HEK293 (cell line): ENCODE results near the gene POLR2L.
A peak's percentile ranks its signal among the peaks of the same experiment; 100 is the strongest.

Experiments used
- CTCF ChIA-PET: fragments of 350-600 bp; formaldehyde crosslinking; extraction: SDS; loops from one replicate; lab custom pipeline; 2021; ENCODE audit warnings: antibody characterized with exemption; lab: Yijun Ruan, JAX
- POLR2A ChIA-PET: fragments of 300-600 bp; formaldehyde crosslinking; extraction: SDS; loops from one replicate; lab custom pipeline; 2020; ENCODE audit warnings: antibody characterized with exemption, inconsistent platforms; lab: Yijun Ruan, JAX
- H3K27ac ChIP-seq: fragments of 200-500 bp; sonication (Bioruptor generic); 2 replicates; pipeline ENCODE4 v1.5.1; 2014; ENCODE audit warnings: low read depth, low read length, control low read depth, inconsistent platforms; ENCODE audit errors: extremely low read depth
- H3K36me3 ChIP-seq, 2 experiments: fragments of 200-500 bp in 1 of 2; sonication (Bioruptor generic) in 1 of 2; 1 replicate in 1 of 2; 2 replicates in 1 of 2; pipeline ENCODE4 v1.5.1; 2014 to 2017; ENCODE audit warnings: inconsistent platforms in 2 of 2, low read length in 2 of 2; ENCODE audit not compliant: control insufficient read depth in 2 of 2, insufficient read depth in 1 of 2
- H3K4me1 ChIP-seq: fragments of 200-500 bp; sonication (Bioruptor generic); 2 replicates; pipeline ENCODE4 v1.5.1; 2014; ENCODE audit warnings: mild to moderate bottlenecking, low read length, inconsistent platforms; ENCODE audit not compliant: control insufficient read depth, insufficient read depth
- H3K4me3 ChIP-seq: 2 replicates; pipeline ENCODE4 v1.5.1; 2011; ENCODE audit warnings: low read depth, mild to moderate bottlenecking, control low read depth, low read length, moderate library complexity
- H3K9me3 ChIP-seq: fragments of 200-500 bp; sonication (Bioruptor generic); 2 replicates; pipeline ENCODE4 v1.5.1; 2014; ENCODE audit warnings: low read depth, low read length, inconsistent platforms; ENCODE audit not compliant: control insufficient read depth, insufficient read depth
- BCL11A ChIP-seq: fragments of 450-650 bp; formaldehyde crosslinking; IDR thresholded peaks from 2 replicates; pipeline ENCODE4 v1.5.1; 2016; ENCODE audit warnings: low read depth, missing biosample characterization, missing genetic modification characterization
- BCL11B ChIP-seq: fragments of 450-650 bp; formaldehyde crosslinking; IDR thresholded peaks from 2 replicates; pipeline ENCODE4 v1.5.1; 2016; ENCODE audit warnings: low read depth, missing biosample characterization, missing genetic modification characterization
- GLIS1 ChIP-seq: fragments of 450-650 bp; formaldehyde crosslinking; IDR thresholded peaks from 2 replicates; pipeline ENCODE4 v1.5.1; 2016; ENCODE audit warnings: missing biosample characterization, missing genetic modification characterization
- IKZF3 ChIP-seq: fragments of 450-650 bp; IDR thresholded peaks from 2 replicates; pipeline ENCODE4 v1.5.0; 2018; ENCODE audit warnings: missing biosample characterization, mild to moderate bottlenecking, missing genetic modification characterization, moderate library complexity
- WT1 ChIP-seq: fragments of 450-650 bp; formaldehyde crosslinking; IDR thresholded peaks from 2 replicates; pipeline ENCODE4 v1.5.1; 2016; ENCODE audit warnings: missing biosample characterization, missing genetic modification characterization
- ZBTB17 ChIP-seq: fragments of 450-650 bp; formaldehyde crosslinking; IDR thresholded peaks from 2 replicates; pipeline ENCODE4 v1.5.1; 2016; ENCODE audit warnings: missing biosample characterization, missing genetic modification characterization
- ZFHX2 ChIP-seq: fragments of 450-650 bp; formaldehyde crosslinking; conservative IDR thresholded peaks from 2 replicates; pipeline ENCODE4 v1.5.1; 2016; ENCODE audit warnings: missing biosample characterization, missing genetic modification characterization
- ZFP3 ChIP-seq: fragments of 450-650 bp; formaldehyde crosslinking; IDR thresholded peaks from 2 replicates; pipeline ENCODE4 v1.5.1; 2016; ENCODE audit warnings: low read depth, missing biosample characterization, missing genetic modification characterization
- ZNF10 ChIP-seq: fragments of 450-650 bp; formaldehyde crosslinking; IDR thresholded peaks from 2 replicates; pipeline ENCODE4 v1.5.1; 2017; ENCODE audit warnings: missing biosample characterization, missing genetic modification characterization
- ZNF112 ChIP-seq: fragments of 450-650 bp; formaldehyde crosslinking; IDR thresholded peaks from 2 replicates; pipeline ENCODE4 v1.5.0; 2017; ENCODE audit warnings: missing biosample characterization, missing genetic modification characterization
- ZNF202 ChIP-seq: fragments of 450-650 bp; formaldehyde crosslinking; IDR thresholded peaks from 2 replicates; pipeline ENCODE4 v1.5.1; 2016; ENCODE audit warnings: missing biosample characterization, missing genetic modification characterization, borderline replicate concordance
- ZNF248 ChIP-seq: fragments of 450-650 bp; formaldehyde crosslinking; IDR thresholded peaks from 2 replicates; pipeline ENCODE4 v1.5.1; 2017; ENCODE audit warnings: missing biosample characterization, missing genetic modification characterization
- ZNF366 ChIP-seq: fragments of 450-650 bp; formaldehyde crosslinking; conservative IDR thresholded peaks from 2 replicates; pipeline ENCODE4 v1.5.1; 2016; ENCODE audit warnings: missing biosample characterization, missing genetic modification characterization
- ZNF660 ChIP-seq: fragments of 450-650 bp; IDR thresholded peaks from 2 replicates; pipeline ENCODE4 v1.5.1; 2018; ENCODE audit warnings: missing biosample characterization, mild to moderate bottlenecking, missing genetic modification characterization
- TF ChIP-seq, protein P1 (sequence below): fragments of 450-650 bp; formaldehyde crosslinking; IDR thresholded peaks from 2 replicates; pipeline ENCODE4 v1.5.1; 2017; ENCODE audit warnings: missing biosample characterization, missing genetic modification characterization
- TF ChIP-seq, protein P2 (sequence below): fragments of 450-650 bp; formaldehyde crosslinking; IDR thresholded peaks from 2 replicates; pipeline ENCODE4 v1.5.1; 2016; ENCODE audit warnings: missing biosample characterization, missing genetic modification characterization
- TF ChIP-seq, protein P3 (sequence below): fragments of 450-650 bp; formaldehyde crosslinking; IDR thresholded peaks from 2 replicates; pipeline ENCODE4 v1.5.1; 2017; ENCODE audit warnings: missing biosample characterization, missing genetic modification characterization
- TF ChIP-seq, protein P4 (sequence below): fragments of 450-650 bp; formaldehyde crosslinking; IDR thresholded peaks from 2 replicates; pipeline ENCODE4 v1.5.1; 2016; ENCODE audit warnings: missing biosample characterization, missing genetic modification characterization
- TF ChIP-seq, protein P5 (sequence below): fragments of 450-650 bp; formaldehyde crosslinking; IDR thresholded peaks from 2 replicates; pipeline ENCODE4 v1.5.1; 2016; ENCODE audit warnings: missing biosample characterization, missing genetic modification characterization
- TF ChIP-seq, protein P6 (sequence below): fragments of 450-650 bp; formaldehyde crosslinking; IDR thresholded peaks from 2 replicates; pipeline ENCODE4 v1.5.1; 2016; ENCODE audit warnings: missing biosample characterization, missing genetic modification characterization
- TF ChIP-seq, protein P7 (sequence below): fragments of 450-650 bp; formaldehyde crosslinking; IDR thresholded peaks from 2 replicates; pipeline ENCODE4 v1.5.1; 2016; ENCODE audit warnings: missing biosample characterization, missing genetic modification characterization

POLR2L gene

DNA sequence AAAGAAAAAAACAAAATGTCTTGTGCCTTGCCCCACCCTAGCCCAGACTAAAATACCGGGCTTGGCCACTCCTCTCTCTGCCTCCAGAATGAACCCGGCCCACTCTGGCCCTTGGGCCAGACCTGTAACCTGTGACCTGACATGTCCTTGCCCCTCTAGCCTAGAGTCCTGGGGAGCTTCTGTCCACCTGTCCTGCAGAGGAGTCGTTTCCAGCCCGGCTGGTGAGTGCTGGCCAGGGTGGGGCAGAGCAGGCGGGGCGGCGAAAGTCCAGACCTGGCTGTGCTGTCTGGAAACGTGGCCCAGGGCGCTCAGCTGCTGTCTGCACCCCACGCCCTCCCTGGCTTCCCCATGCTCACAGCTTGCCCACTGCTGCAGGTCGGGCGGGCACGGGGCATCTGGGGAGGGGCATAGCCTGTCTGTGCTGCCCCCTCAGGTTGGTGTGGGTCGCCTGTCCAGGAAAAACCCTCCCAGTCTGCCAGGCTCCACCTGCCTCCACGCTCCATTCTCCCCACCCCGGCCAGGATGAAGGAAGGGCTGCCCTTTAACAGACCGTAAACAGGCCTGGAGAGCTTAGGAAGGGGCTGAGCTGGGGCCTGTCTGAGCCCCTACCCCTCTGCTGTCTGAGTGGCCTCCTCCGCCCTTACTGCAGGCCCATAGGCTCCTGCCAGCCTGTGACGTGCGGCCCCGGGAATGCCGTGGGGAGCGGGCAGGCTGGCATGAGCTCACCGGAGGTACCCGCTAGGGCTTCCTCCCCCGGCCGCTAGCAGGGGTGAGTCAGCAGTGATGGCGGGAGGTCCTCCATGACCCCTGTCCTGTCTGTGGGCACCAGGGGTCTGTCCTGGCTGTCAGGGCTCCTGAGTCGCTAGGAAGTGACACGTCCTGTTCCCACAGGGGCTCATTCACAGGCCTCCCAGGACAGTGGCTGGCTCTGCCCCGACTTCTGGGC, 7.7 kb downstream of the POLR2L start (continued):
- TF ChIP-seq ZNF10 (no peak), ZNF112 (tag by site-specific recombination) (no peak), ZBTB17 (0 out of 2 replicates have a peak, but pooled peaks have one; percentile 1), WT1 (no peak), BCL11B (tag by site-specific recombination) (0 out of 2 replicates have a peak, but pooled peaks have one; percentile 2), ZFP3 (tag by site-specific recombination) (no peak), BCL11A (tag by site-specific recombination) (0 out of 2 replicates have a peak, but pooled peaks have one; percentile 10), GLIS1 (peak; percentile 25; the same call in 1 of the 2 replicates), ZNF248 (tag by site-specific recombination) (no peak), ZNF660 (tag by site-specific recombination) (0 out of 2 replicates have a peak, but pooled peaks have one; percentile 35), ZFHX2 (tag by site-specific recombination) (peak; percentile 38; the same call in 1 of the 2 replicates)
- TF ChIP-seq, protein P1, sequence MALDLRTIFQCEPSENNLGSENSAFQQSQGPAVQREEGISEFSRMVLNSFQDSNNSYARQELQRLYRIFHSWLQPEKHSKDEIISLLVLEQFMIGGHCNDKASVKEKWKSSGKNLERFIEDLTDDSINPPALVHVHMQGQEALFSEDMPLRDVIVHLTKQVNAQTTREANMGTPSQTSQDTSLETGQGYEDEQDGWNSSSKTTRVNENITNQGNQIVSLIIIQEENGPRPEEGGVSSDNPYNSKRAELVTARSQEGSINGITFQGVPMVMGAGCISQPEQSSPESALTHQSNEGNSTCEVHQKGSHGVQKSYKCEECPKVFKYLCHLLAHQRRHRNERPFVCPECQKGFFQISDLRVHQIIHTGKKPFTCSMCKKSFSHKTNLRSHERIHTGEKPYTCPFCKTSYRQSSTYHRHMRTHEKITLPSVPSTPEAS (tag by site-specific recombination), result no peak
- TF ChIP-seq, protein P2, sequence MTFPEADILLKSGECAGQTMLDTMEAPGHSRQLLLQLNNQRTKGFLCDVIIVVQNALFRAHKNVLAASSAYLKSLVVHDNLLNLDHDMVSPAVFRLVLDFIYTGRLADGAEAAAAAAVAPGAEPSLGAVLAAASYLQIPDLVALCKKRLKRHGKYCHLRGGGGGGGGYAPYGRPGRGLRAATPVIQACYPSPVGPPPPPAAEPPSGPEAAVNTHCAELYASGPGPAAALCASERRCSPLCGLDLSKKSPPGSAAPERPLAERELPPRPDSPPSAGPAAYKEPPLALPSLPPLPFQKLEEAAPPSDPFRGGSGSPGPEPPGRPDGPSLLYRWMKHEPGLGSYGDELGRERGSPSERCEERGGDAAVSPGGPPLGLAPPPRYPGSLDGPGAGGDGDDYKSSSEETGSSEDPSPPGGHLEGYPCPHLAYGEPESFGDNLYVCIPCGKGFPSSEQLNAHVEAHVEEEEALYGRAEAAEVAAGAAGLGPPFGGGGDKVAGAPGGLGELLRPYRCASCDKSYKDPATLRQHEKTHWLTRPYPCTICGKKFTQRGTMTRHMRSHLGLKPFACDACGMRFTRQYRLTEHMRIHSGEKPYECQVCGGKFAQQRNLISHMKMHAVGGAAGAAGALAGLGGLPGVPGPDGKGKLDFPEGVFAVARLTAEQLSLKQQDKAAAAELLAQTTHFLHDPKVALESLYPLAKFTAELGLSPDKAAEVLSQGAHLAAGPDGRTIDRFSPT (tag by site-specific recombination), result peak; percentile 81
- TF ChIP-seq, protein P3, sequence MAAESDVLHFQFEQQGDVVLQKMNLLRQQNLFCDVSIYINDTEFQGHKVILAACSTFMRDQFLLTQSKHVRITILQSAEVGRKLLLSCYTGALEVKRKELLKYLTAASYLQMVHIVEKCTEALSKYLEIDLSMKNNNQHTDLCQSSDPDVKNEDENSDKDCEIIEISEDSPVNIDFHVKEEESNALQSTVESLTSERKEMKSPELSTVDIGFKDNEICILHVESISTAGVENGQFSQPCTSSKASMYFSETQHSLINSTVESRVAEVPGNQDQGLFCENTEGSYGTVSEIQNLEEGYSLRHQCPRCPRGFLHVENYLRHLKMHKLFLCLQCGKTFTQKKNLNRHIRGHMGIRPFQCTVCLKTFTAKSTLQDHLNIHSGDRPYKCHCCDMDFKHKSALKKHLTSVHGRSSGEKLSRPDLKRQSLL (tag by site-specific recombination), result no peak
- TF ChIP-seq, protein P4, sequence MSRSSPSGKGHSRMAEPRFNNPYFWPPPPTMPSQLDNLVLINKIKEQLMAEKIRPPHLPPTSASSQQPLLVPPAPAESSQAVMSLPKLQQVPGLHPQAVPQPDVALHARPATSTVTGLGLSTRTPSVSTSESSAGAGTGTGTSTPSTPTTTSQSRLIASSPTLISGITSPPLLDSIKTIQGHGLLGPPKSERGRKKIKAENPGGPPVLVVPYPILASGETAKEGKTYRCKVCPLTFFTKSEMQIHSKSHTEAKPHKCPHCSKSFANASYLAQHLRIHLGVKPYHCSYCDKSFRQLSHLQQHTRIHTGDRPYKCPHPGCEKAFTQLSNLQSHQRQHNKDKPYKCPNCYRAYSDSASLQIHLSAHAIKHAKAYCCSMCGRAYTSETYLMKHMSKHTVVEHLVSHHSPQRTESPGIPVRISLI (tag by site-specific recombination), result 0 out of 2 replicates have a peak, but pooled peaks have one; percentile 44

DNA sequence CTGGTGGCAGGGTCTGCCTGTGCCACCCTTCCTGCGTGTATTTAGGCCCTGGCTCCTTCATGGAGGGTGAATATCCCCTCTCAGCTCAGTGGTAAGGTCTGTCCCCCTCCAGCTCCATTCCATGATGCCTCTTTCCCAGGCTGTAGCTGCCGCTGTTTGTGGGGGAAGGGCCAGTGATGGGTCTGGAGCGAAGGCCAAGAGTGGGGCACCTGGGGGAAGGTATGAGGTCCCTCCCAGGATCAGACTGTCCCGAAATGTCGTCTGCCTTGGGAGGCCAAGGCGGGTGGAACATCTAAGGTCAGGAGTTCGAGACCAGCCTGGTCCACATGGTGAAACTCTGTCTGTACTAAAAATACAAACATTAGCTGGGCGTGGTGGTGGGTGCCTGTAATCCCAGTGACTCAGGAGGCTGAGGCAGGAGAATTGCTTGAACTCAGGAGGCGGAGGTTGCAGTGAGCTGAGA, 8.4 kb downstream of the POLR2L start:
- H3K36me3 ChIP-seq, result peaks cover 0 to 43% of the 10 kb centered on the region in 2 experiments; a peak in 1 of 3 replicates
- ChIA-PET CTCF (interaction anchor here (0.7 to 1.0 kb wide), 2 partner anchors 17 to 61 kb away, joined by 3 to 4 read pairs; no protein-coding TSS in a partner anchor), POLR2A (interaction anchor here (1.0 to 15.0 kb wide), 4 partner anchors 8 to 37 kb away, joined by 3 to 202 read pairs (median 37); partner anchors contain the start of genes PNPLA2, POLR2L and TSPAN4)
- H3K9me3 ChIP-seq, result no peaks in the 10 kb centered on the region
- peak overlapping the region; percentile 70 for H3K4me3 ChIP-seq
- peak overlapping the region; percentile 64; the same call in 1 of the 2 replicates for H3K27ac ChIP-seq
- H3K4me1 ChIP-seq, result no peaks in the 10 kb centered on the region; the same call in 1 of the 2 replicates
- TF ChIP-seq, protein P5, sequence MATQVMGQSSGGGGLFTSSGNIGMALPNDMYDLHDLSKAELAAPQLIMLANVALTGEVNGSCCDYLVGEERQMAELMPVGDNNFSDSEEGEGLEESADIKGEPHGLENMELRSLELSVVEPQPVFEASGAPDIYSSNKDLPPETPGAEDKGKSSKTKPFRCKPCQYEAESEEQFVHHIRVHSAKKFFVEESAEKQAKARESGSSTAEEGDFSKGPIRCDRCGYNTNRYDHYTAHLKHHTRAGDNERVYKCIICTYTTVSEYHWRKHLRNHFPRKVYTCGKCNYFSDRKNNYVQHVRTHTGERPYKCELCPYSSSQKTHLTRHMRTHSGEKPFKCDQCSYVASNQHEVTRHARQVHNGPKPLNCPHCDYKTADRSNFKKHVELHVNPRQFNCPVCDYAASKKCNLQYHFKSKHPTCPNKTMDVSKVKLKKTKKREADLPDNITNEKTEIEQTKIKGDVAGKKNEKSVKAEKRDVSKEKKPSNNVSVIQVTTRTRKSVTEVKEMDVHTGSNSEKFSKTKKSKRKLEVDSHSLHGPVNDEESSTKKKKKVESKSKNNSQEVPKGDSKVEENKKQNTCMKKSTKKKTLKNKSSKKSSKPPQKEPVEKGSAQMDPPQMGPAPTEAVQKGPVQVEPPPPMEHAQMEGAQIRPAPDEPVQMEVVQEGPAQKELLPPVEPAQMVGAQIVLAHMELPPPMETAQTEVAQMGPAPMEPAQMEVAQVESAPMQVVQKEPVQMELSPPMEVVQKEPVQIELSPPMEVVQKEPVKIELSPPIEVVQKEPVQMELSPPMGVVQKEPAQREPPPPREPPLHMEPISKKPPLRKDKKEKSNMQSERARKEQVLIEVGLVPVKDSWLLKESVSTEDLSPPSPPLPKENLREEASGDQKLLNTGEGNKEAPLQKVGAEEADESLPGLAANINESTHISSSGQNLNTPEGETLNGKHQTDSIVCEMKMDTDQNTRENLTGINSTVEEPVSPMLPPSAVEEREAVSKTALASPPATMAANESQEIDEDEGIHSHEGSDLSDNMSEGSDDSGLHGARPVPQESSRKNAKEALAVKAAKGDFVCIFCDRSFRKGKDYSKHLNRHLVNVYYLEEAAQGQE (tag by site-specific recombination), result no peak
- TF ChIP-seq IKZF3 (no peak), ZBTB17 (peak; percentile 45; the same call in 1 of the 2 replicates), ZNF202 (no peak), BCL11A (tag by site-specific recombination) (0 out of 2 replicates have a peak, but pooled peaks have one; percentile 5), ZNF366 (tag by site-specific recombination) (peak; percentile 22; the same call in 1 of the 2 replicates)
- TF ChIP-seq, protein P6, sequence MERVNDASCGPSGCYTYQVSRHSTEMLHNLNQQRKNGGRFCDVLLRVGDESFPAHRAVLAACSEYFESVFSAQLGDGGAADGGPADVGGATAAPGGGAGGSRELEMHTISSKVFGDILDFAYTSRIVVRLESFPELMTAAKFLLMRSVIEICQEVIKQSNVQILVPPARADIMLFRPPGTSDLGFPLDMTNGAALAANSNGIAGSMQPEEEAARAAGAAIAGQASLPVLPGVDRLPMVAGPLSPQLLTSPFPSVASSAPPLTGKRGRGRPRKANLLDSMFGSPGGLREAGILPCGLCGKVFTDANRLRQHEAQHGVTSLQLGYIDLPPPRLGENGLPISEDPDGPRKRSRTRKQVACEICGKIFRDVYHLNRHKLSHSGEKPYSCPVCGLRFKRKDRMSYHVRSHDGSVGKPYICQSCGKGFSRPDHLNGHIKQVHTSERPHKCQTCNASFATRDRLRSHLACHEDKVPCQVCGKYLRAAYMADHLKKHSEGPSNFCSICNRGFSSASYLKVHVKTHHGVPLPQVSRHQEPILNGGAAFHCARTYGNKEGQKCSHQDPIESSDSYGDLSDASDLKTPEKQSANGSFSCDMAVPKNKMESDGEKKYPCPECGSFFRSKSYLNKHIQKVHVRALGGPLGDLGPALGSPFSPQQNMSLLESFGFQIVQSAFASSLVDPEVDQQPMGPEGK, result peak; percentile 31; the same call in 1 of the 2 replicates
- TF ChIP-seq, protein P7, sequence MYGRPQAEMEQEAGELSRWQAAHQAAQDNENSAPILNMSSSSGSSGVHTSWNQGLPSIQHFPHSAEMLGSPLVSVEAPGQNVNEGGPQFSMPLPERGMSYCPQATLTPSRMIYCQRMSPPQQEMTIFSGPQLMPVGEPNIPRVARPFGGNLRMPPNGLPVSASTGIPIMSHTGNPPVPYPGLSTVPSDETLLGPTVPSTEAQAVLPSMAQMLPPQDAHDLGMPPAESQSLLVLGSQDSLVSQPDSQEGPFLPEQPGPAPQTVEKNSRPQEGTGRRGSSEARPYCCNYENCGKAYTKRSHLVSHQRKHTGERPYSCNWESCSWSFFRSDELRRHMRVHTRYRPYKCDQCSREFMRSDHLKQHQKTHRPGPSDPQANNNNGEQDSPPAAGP, result peak; percentile 40; the same call in 1 of the 2 replicates
